ENCODE measurements around the gene TUBB2A.
A peak's percentile ranks its signal among the peaks of the same experiment; 100 is the strongest.

Gene TUBB2A

DNA sequence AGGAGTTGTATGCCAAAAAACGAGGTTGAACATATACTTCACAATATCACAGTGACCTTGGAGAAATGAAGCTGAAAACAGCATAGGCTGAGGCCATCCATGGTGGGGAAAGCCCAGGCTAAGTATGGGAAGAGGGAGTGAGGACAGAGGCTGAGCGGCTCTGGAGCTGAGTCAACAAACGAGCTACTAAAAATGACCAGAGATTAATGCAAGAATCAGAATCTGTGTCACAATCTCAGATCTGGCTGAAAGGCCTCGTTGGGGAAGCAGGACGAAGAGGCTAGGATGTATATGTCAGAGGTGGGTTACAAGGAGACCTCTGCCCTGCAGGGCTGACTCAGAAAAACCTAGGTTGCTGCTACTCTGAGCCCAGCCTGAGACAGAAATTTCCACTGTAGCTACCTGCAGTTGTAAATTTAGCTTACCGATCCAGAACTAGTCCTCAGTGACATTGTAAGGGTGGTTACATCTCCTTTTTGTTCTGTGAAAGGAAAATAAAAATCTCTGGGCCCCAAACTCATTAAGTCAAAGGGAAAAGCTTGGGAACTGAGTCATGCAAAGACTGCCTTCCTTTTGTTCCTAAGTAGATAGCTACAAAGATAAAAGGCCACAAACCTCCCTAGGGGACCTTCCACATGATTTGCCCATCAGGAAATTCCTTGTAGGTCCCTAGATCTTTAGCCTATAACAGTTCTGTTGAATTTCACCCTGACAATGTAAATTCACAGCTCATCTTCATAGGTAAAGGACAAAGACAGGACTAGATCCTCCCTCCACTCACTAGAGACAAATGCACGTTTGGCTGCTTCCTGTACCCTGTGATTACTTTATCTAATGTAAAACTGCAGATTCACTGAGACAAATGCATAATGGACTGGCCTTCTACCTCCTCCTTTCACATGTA is 8.5 kb upstream of the TUBB2A start:
- no peak overlapping the region for H3K9ac ChIP-seq
- H3K79me2 ChIP-seq, result no peaks in the 10 kb centered on the region
- no peaks in the 10 kb centered on the region for H3K36me3 ChIP-seq (ENCODE audit: control insufficient read depth, insufficient read depth, low read length)
- no peak overlapping the region for H3K4me2 ChIP-seq (ENCODE audit: low read length)
- H3K27ac ChIP-seq, result no peak overlapping the region
- no peaks in the 10 kb centered on the region for H3K4me1 ChIP-seq
- H3K4me3 ChIP-seq (ENCODE audit: low read depth, low read length), result no peak overlapping the region
- TF ChIP-seq, protein P1, sequence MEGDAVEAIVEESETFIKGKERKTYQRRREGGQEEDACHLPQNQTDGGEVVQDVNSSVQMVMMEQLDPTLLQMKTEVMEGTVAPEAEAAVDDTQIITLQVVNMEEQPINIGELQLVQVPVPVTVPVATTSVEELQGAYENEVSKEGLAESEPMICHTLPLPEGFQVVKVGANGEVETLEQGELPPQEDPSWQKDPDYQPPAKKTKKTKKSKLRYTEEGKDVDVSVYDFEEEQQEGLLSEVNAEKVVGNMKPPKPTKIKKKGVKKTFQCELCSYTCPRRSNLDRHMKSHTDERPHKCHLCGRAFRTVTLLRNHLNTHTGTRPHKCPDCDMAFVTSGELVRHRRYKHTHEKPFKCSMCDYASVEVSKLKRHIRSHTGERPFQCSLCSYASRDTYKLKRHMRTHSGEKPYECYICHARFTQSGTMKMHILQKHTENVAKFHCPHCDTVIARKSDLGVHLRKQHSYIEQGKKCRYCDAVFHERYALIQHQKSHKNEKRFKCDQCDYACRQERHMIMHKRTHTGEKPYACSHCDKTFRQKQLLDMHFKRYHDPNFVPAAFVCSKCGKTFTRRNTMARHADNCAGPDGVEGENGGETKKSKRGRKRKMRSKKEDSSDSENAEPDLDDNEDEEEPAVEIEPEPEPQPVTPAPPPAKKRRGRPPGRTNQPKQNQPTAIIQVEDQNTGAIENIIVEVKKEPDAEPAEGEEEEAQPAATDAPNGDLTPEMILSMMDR (IDR thresholded peaks at IDR 0.05), result no peak
- no peak overlapping the region for H2AFZ ChIP-seq
- no peaks in the 10 kb centered on the region for H3K27me3 ChIP-seq (ENCODE audit: control insufficient read depth, insufficient read depth, low read length)
- no peaks in the 10 kb centered on the region for H3K9me3 ChIP-seq (ENCODE audit: control insufficient read depth, low read length)

DNA sequence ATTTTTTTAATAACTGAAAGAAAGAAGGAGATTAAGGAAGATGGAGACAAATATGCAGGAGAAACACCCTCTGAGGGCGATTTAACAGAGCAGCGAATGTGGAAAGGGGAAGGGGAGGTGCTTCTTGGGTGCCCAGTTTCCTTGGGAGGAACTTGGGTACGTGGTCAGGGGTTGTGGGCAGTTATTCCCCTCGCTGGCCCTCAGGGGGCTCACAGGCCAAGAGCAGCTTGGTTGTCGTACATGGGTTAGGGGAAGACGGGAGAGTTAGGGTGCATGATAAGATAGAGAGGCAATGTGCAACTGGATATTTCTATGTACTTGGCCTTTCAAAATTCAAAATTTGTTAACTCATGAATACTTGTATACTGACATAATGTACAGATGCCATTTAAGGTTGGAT is 7.0 kb upstream of the TUBB2A start:
- H3K36me3 ChIP-seq (ENCODE audit: control insufficient read depth, insufficient read depth, low read length), result no peaks in the 10 kb centered on the region
- H2AFZ ChIP-seq, result no peak overlapping the region
- no peak overlapping the region for H3K4me3 ChIP-seq (ENCODE audit: low read depth, low read length)
- H3K9me3 ChIP-seq (ENCODE audit: control insufficient read depth, low read length), result no peaks in the 10 kb centered on the region
- TF ChIP-seq, protein P1 (IDR thresholded peaks at IDR 0.05), result no peak
- H3K4me2 ChIP-seq (ENCODE audit: low read length), result no peak overlapping the region
- H3K79me2 ChIP-seq, result no peaks in the 10 kb centered on the region
- H3K4me1 ChIP-seq, result no peaks in the 10 kb centered on the region
- H3K27ac ChIP-seq, result no peak overlapping the region
- H3K9ac ChIP-seq, result no peak overlapping the region
- no peaks in the 10 kb centered on the region for H3K27me3 ChIP-seq (ENCODE audit: control insufficient read depth, insufficient read depth, low read length)

DNA sequence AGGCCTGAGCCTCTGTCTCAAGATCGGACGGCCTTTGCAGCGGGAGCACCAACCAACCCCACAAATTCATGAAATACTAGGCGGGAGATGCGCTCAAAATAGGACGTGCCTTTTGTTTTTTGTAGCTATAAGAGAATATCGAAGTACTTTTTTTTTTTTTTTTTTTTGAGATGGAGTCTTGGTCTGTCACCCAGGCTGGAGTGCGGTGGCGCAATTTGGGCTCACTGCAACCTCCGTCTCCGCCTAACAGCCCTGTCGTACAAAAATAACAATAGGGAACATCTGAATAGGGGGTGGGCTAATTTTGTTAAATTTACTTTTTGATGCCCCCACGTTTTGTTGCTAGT is 5.9 kb upstream of the TUBB2A start:
- Histone ChIP-seq H3K36me3 (ENCODE audit: control insufficient read depth, insufficient read depth, low read length) (no peaks in the 10 kb centered on the region), H3K9ac (no peak overlapping the region), H3K79me2 (no peaks in the 10 kb centered on the region), H3K9me3 (ENCODE audit: control insufficient read depth, low read length) (no peaks in the 10 kb centered on the region), H3K27me3 (ENCODE audit: control insufficient read depth, insufficient read depth, low read length) (no peaks in the 10 kb centered on the region), H3K27ac (no peak overlapping the region), H3K4me1 (no peaks in the 10 kb centered on the region), H2AFZ (peak overlapping the region; percentile 22), H3K4me3 (ENCODE audit: low read depth, low read length) (peak overlapping the region; percentile 66), H3K4me2 (ENCODE audit: low read length) (peak overlapping the region; percentile 37)
- TF ChIP-seq, protein P1 (IDR thresholded peaks at IDR 0.05), result no peak

DNA sequence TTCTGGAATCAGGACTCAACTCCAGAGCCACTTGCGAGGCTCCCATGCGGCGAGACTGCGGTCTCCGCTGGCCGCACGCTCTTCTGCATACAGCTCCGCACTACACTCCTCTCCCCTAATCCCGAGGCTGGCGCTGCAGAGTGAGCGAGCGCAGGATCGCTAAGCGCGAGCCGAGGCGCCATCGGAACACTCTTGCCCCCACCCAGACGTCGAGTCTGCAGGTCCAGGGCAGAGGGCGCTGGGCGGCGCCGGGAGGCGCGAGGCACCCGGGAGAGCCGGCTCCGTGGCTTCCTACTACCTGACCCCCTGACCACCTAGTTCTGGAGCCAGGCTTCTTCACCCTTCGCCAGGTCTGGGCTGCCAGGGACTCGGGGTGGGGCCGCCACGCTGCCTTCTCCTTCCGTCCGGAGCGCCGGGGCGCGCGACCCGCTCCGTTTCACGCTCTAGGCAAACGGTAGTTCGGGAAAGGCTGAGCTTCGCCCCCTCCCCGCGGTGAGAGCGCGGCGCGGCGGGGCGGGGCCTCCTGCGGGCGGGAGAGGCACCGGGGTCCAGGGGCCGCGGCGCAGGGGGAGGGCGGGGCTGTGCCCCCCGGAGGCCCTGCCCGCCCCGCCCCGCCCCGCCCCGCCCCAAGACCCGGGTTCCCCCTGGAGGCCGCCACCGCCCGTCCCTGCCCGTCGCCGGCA is 5.4 kb upstream of the TUBB2A start:
- peak overlapping the region; percentile 46 for H3K27ac ChIP-seq
- TF ChIP-seq, protein P1 (IDR thresholded peaks at IDR 0.05), result no peak
- H3K9ac ChIP-seq, result no peak overlapping the region
- H2AFZ ChIP-seq, result peak overlapping the region; percentile 86
- H3K36me3 ChIP-seq (ENCODE audit: control insufficient read depth, insufficient read depth, low read length), result no peaks in the 10 kb centered on the region
- no peaks in the 10 kb centered on the region for H3K4me1 ChIP-seq
- H3K4me3 ChIP-seq (ENCODE audit: low read depth, low read length), result peak overlapping the region; percentile 66
- H3K79me2 ChIP-seq, result no peaks in the 10 kb centered on the region
- no peaks in the 10 kb centered on the region for H3K27me3 ChIP-seq (ENCODE audit: control insufficient read depth, insufficient read depth, low read length)
- H3K9me3 ChIP-seq (ENCODE audit: control insufficient read depth, low read length), result no peaks in the 10 kb centered on the region
- H3K4me2 ChIP-seq (ENCODE audit: low read length), result peak overlapping the region; percentile 98

Measured in parathyroid adenoma (tissue), 2 donors.